GM12872 (cell line): ENCODE data around the gene RALGAPA1.
A peak's percentile ranks its signal among the peaks of the same experiment; 100 is the strongest.

ENCODE experiments used
- TF ChIP-seq, protein P1 (sequence below): IDR thresholded peaks from 3 replicates; pipeline ENCODE4 v1.5.1; 2011; ENCODE audit warnings: low read depth, mild to moderate bottlenecking, low read length, moderate library complexity; ENCODE audit not compliant: insufficient read depth

The RALGAPA1 gene

DNA sequence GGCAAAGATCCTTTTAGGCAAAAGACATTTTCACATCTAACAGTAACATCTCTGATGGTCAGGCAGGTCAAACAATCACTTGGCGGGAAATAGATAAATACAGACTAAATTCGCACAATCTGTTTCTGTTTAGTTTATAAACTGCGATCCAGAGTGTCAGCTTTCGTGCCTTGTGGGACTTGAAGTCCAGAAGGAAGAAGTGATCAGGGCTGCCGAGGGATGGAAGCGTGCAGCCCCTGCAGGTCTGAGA, 16.8 kb upstream of the RALGAPA1 start:
- TF ChIP-seq, protein P1, sequence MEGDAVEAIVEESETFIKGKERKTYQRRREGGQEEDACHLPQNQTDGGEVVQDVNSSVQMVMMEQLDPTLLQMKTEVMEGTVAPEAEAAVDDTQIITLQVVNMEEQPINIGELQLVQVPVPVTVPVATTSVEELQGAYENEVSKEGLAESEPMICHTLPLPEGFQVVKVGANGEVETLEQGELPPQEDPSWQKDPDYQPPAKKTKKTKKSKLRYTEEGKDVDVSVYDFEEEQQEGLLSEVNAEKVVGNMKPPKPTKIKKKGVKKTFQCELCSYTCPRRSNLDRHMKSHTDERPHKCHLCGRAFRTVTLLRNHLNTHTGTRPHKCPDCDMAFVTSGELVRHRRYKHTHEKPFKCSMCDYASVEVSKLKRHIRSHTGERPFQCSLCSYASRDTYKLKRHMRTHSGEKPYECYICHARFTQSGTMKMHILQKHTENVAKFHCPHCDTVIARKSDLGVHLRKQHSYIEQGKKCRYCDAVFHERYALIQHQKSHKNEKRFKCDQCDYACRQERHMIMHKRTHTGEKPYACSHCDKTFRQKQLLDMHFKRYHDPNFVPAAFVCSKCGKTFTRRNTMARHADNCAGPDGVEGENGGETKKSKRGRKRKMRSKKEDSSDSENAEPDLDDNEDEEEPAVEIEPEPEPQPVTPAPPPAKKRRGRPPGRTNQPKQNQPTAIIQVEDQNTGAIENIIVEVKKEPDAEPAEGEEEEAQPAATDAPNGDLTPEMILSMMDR, result no peak

DNA sequence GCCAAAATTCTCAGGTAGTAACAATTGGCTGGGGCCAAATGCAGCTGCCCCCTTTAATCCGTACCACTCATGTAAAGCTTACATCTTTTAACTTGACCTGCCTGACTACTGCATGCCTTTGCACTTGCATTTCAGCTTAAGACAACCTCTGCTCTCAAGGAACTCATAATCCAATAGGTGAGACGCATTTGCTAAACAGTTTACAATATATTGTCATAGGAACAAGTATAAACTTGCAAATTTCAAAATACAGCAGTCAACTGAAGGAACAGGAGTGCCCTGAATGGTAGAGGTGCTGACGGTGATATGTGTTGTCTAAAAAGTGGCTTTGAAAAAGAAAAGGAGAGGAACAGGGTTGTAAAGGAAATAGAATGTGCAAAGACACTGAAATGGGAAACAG, 13.4 kb upstream of the RALGAPA1 start:
- TF ChIP-seq, protein P1, result no peak

DNA sequence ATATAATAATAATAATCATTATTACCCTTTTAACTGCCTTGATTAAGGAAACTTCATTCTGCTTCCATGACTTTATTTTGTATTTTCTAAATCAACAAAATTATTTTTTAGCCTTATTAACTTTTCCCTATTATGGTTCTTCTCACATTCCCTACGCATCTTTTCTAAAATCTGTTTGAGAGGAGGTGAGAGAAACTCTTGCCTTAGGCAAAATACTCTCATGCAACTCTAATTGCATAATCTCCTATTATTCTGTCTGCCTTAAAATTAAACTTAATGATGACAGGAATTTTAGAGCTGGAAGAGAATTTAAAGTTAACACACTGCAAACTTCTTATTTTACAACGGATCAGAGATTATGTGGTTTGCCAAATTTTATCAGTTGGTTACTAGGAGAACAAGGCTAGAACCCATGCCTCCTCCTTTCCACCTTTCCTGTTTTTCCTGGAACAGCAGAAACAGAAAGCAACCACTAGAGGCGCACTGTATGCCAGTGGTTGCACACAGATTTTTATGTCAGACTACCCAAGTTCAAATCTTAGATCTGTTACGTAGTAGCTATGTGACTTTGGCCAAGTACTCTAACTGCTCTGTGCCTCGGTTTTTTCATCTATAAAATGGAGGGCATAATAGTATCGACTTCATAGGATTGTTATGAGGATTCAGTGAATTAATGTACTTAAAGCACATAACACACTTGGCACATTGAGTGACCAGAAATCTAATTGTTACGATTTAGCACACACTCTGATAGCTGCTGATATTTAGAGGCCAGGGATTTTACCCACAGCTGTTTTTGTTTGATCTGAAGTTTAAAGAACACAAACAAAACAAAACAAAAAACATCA, 12.7 kb upstream of the RALGAPA1 start:
- TF ChIP-seq, protein P1, result peak; percentile 87

DNA sequence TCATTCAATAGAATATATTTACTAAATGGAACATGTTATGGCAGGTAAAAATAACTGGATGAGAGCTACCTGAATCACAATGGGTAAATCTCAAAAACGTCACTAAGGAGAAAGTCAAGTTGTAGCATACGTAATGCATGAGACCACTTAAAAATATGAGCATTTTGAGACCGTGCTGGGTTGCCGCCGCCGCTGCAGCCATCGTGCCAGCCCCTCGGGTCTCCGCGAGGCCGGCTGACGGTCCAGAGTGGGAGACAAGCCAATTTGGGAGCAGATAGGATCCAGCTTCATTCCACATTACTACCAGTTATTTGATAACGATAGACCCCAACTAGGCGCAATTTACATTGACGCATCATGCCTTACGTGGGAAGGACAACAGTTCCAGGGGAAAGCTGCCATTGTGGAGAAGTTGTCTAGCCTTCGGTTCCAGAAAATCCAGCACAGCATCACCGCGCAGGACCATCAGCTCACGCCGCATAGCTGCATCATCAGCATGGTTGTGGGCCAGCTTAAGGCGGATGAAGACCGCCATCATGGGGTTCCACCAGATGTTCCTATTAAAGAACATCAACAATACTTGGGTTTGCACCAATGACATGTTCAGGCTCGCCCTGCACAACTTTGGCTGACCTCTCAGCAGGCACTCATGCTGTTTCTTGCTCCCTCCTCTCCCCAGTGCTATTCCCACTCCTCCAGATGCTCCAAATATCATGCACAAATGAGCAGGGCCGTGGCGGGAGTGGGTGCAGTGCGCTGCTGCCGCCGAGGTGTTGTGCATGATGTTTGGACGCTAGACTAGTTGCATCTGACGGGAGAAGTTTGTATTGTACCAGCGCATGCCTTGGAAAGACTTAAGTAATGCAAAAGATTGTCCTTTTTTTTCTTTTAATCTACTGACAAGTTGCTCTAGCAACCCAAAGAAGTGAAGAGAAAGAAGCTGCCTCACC, 10.8 kb upstream of the RALGAPA1 start:
- TF ChIP-seq, protein P1, result no peak

DNA sequence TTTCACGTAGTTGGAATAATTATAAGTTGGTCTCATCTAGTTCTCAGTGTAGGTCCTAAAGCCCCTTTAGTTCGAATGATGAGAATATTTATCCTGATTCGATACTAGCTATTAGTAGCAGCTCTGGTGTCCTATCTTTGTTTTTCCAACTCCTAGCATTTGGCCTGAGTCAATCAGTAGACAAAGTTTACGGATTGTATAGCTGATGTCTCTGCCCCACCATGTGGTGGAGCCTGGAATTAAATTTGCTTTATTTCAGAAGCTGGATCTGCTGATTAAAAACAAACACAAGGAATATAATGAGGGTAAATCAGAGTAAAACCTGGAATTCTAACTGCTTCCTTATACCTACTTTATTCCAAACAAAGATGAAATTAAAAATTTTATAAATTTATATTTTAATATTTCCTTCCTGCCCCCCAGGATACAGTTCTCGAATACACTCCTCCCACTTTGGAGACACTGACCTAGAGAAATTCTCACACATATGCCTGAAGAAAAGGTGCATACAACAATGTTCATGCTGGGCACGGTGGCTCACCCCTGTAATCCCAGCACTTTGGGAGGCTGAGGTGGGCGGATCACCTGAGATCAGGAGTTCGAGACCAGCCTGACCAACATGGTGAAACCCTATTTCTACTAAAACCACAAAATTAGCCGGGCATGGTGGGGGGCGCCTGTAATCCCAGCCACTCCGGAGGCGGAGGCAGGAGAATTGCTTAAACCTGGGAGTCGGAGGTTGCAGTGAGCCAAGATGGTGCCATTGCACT, 9.4 kb upstream of the RALGAPA1 start:
- TF ChIP-seq, protein P1, result peak; percentile 48

DNA sequence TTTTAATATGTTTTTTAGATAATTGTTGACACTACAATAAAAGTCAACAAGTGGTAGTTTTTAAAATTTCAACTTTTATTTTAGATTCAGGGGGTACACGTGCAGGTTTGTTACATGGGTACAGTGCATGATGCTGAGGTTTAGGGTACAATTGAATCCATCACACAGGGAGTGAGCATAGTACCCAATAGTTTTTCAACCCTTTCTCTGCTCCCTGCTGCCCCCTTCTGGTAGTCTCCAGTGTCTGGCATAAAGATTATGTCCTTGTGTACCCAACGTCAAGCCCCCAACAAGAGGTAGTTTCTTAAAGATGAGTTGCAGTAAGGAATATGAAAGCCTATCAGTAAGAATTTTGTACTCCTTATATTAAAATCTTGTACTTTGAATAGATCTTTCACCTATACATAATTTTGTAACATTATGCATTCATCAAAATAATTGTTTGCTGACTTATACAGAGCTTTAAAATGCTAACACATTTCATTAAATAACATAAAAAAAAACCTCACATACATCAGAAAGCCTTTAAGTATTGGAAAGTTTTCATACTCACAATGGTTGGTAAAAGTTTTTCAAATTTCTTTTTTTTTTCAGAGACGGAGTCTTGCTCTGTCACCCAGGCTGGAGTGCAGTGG, 5.4 kb upstream of the RALGAPA1 start:
- TF ChIP-seq, protein P1, result peak; percentile 83
